Neural progenitor cell (in vitro differentiated cells): ENCODE measurements around the gene PDCD7. TPM values are rescaled to one million over a fixed set of nuclear protein-coding genes. Genes with fewer than 3 reads are reported as not detected.
"Not testable (repeated sequence)": the region's sequence is repeated elsewhere in the genome, so short reads cannot be mapped to it uniquely, and the experiment has no call there.

Experiments used
- DNase-seq: peaks from one replicate; pipeline ENCODE4 v3.0.0-alpha.2; 2016; ENCODE audit warnings: low spot score
- H2AFZ ChIP-seq: fragments of 200-600 bp; sonication (generic); replicated peaks from 2 replicates; pipeline ENCODE4 v1.6.1; 2016; ENCODE audit warnings: antibody characterized with exemption
- H3F3A ChIP-seq: fragments of 200-600 bp; sonication (generic); 2 replicates; pipeline ENCODE4 v1.6.1; 2016; ENCODE audit warnings: antibody characterized with exemption, low read depth
- H3K27ac ChIP-seq: fragments of 200-600 bp; sonication (generic); 2 replicates; pipeline ENCODE4 v1.5.1; 2016; ENCODE audit warnings: mild to moderate bottlenecking
- H3K27me3 ChIP-seq: fragments of 200-600 bp; sonication (generic); 2 replicates; pipeline ENCODE4 v1.6.1; 2016; ENCODE audit warnings: mild to moderate bottlenecking, moderate library complexity
- H3K36me3 ChIP-seq: fragments of 200-600 bp; sonication (generic); 2 replicates; pipeline ENCODE4 v1.5.1; 2016
- H3K4me1 ChIP-seq: fragments of 200-600 bp; sonication (generic); 2 replicates; pipeline ENCODE4 v1.6.1; 2016; ENCODE audit warnings: mixed run types
- H3K4me2 ChIP-seq: fragments of 200-600 bp; sonication (generic); 2 replicates; pipeline ENCODE4 v1.6.1; 2016
- H3K4me3 ChIP-seq: fragments of 200-600 bp; sonication (generic); 2 replicates; pipeline ENCODE4 v1.5.1; 2016
- H3K79me2 ChIP-seq: fragments of 200-600 bp; sonication (generic); 2 replicates; pipeline ENCODE4 v1.6.1; 2016; ENCODE audit warnings: low read depth
- H3K9ac ChIP-seq: fragments of 200-600 bp; sonication (generic); 2 replicates; pipeline ENCODE4 v1.6.1; 2016
- H3K9me3 ChIP-seq: fragments of 200-600 bp; sonication (generic); 2 replicates; pipeline ENCODE4 v1.5.1; 2016; ENCODE audit warnings: low read depth
- H4K20me1 ChIP-seq: fragments of 200-600 bp; sonication (generic); 2 replicates; pipeline ENCODE4 v1.6.1; 2016; ENCODE audit warnings: low read depth
- H3K27ac Mint-ChIP-seq: 3 replicates; pipeline ENCODE4 v1.8.0; 2021; ENCODE audit warnings: mixed read lengths
- H3K27me3 Mint-ChIP-seq: 2 replicates; pipeline ENCODE4 v1.8.0; 2022; ENCODE audit warnings: low read depth, mild to moderate bottlenecking, inconsistent platforms, moderate library complexity, mixed read lengths; ENCODE audit not compliant: insufficient read depth
- H3K36me3 Mint-ChIP-seq: 3 replicates; pipeline ENCODE4 v1.8.0; 2021; ENCODE audit warnings: mixed read lengths
- H3K4me1 Mint-ChIP-seq: 3 replicates; pipeline ENCODE4 v1.8.0; 2021; ENCODE audit warnings: mixed read lengths
- H3K4me3 Mint-ChIP-seq: 3 replicates; pipeline ENCODE4 v1.8.0; 2021; ENCODE audit warnings: mild to moderate bottlenecking, moderate library complexity, mixed read lengths
- H3K9me3 Mint-ChIP-seq: 3 replicates; pipeline ENCODE4 v1.8.0; 2020; ENCODE audit warnings: mixed read lengths
- EZH2 ChIP-seq: fragments of 200-600 bp; sonication (generic); IDR thresholded peaks from 2 replicates; pipeline ENCODE4 v1.6.1; 2017; ENCODE audit warnings: antibody characterized with exemption, mild to moderate bottlenecking, moderate library complexity
- EZH2phosphoT487 ChIP-seq: fragments of 200-600 bp; sonication (generic); IDR thresholded peaks from 2 replicates; pipeline ENCODE4 v1.6.1; 2017; ENCODE audit warnings: antibody characterized with exemption
- total RNA-seq: library from RNA; depleted of rRNA; stranded (reverse); fragments of >200 nt; gene quantifications from 2 replicates; pipeline ENCODE4 v1.2.3, GENCODE V29; 2015; ENCODE audit warnings: low replicate concordance
- TF ChIP-seq, protein P1 (sequence below): fragments of 200-600 bp; sonication (generic); IDR thresholded peaks from 2 replicates; pipeline ENCODE4 v1.5.1; 2017; ENCODE audit warnings: antibody characterized with exemption, mild to moderate bottlenecking

The PDCD7 gene
- total RNA-seq, 1 donor from 2014 or later, result 24.7 TPM

DNA sequence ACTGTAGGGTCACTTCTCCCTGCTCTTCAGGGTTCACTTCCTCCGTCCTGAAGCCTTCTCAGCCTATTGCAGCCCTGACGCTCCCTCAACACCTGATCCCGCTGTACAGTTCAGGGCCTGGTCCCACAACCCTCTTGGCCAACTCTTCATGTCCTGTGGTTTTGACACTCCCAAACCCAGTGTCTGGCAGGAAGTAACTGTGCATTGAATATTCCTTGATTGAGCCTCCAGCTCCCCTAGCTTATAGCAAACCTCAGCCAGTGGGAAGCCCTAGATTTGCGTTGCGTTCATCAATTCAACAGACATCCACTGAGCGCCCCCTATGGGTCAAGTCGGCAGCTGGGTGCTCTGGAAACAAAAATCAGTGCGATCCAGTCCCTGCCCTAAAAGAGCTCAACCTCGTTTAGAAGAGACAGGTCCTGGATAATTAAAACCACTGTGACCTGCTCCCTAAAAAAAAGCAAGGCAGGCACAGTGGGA is 32.2 kb downstream of the PDCD7 start:
- Mint-ChIP-seq H3K36me3 (peaks cover 22% of the 10 kb centered on the region), H3K9me3 (no peaks in the 10 kb centered on the region), H3K4me3 (no peak overlapping the region), H3K27me3 (peaks cover 2% of the 10 kb centered on the region), H3K4me1 (no peaks in the 10 kb centered on the region), H3K27ac (peak overlapping the region; percentile 46)
- H3K9me3 ChIP-seq, result no peaks in the 10 kb centered on the region
- peak overlapping the region; percentile 67 for H2AFZ ChIP-seq
- H4K20me1 ChIP-seq, result no peaks in the 10 kb centered on the region
- H3K79me2 ChIP-seq, result no peaks in the 10 kb centered on the region
- peaks cover 16% of the 10 kb centered on the region for H3K27me3 ChIP-seq
- no peaks in the 10 kb centered on the region for H3K4me1 ChIP-seq
- H3F3A ChIP-seq, result peaks cover 2% of the 10 kb centered on the region
- peak; percentile 90 for DNase-seq
- H3K27ac ChIP-seq, result no peak overlapping the region
- H3K36me3 ChIP-seq, result no peaks in the 10 kb centered on the region
- peak overlapping the region; percentile 43 for H3K4me3 ChIP-seq
- H3K9ac ChIP-seq, result no peak overlapping the region
- TF ChIP-seq EZH2, result peak; percentile 32
- TF ChIP-seq EZH2phosphoT487, result no peak
- TF ChIP-seq, protein P1, sequence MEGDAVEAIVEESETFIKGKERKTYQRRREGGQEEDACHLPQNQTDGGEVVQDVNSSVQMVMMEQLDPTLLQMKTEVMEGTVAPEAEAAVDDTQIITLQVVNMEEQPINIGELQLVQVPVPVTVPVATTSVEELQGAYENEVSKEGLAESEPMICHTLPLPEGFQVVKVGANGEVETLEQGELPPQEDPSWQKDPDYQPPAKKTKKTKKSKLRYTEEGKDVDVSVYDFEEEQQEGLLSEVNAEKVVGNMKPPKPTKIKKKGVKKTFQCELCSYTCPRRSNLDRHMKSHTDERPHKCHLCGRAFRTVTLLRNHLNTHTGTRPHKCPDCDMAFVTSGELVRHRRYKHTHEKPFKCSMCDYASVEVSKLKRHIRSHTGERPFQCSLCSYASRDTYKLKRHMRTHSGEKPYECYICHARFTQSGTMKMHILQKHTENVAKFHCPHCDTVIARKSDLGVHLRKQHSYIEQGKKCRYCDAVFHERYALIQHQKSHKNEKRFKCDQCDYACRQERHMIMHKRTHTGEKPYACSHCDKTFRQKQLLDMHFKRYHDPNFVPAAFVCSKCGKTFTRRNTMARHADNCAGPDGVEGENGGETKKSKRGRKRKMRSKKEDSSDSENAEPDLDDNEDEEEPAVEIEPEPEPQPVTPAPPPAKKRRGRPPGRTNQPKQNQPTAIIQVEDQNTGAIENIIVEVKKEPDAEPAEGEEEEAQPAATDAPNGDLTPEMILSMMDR, result peak; percentile 97
- peak overlapping the region; percentile 78 for H3K4me2 ChIP-seq

DNA sequence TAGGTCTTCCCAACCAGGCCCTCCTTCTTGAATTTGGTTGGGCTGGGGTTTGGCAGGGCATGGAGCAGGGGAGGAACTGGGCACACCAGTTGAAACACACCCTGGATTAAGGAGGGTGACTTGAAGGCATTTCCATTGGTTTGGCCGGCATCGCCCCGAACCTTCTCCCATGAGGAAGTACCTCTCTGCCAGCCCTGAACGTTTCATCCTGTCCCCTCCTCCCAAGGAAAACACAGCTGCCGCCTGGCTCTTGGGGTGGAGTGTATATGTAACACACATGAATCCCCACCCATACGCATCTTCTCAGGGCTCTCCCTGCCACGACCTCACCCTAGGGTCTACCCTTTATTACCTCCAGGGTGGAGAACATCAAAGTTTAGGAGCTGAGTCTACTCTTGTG is 33.2 kb downstream of the PDCD7 start:
- peaks cover 16% of the 10 kb centered on the region for H3K27me3 ChIP-seq
- H3K27ac ChIP-seq, result no peak overlapping the region
- no peak overlapping the region for H2AFZ ChIP-seq
- Mint-ChIP-seq H3K4me3 (no peak overlapping the region), H3K9me3 (no peaks in the 10 kb centered on the region), H3K4me1 (no peaks in the 10 kb centered on the region), H3K27ac (no peak overlapping the region), H3K36me3 (peaks cover 20% of the 10 kb centered on the region), H3K27me3 (peaks cover 2% of the 10 kb centered on the region)
- H3K36me3 ChIP-seq, result no peaks in the 10 kb centered on the region
- no peaks in the 10 kb centered on the region for H3K9me3 ChIP-seq
- H3K79me2 ChIP-seq, result no peaks in the 10 kb centered on the region
- no peak overlapping the region for H3K4me2 ChIP-seq
- H3K4me1 ChIP-seq, result no peaks in the 10 kb centered on the region
- H3K9ac ChIP-seq, result no peak overlapping the region
- H3F3A ChIP-seq, result peaks cover 2% of the 10 kb centered on the region
- no peak overlapping the region for H3K4me3 ChIP-seq
- TF ChIP-seq, protein P1, result no peak
- TF ChIP-seq EZH2phosphoT487, result no peak
- no peak for TF ChIP-seq EZH2
- H4K20me1 ChIP-seq, result no peaks in the 10 kb centered on the region
- no peak for DNase-seq

DNA sequence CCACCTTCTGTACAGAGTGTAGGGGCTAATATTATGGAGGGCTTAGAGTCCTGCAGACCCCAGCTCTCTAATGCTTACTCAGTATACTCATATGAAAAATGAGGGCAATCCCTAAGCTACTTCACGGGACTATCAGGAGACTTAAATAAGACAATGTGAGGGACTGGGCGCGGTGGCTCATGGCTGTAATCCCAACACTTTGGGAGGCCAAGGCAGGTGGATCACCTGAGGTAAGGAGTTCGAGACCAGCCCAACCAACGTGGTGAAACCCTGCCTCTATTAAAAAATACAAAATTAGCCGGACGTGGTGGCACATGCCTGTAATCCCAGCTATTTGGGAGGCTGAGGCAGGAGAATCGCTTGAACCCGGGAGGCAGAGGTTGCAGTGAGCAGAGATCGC is 33.8 kb downstream of the PDCD7 start:
- H3K9me3 ChIP-seq, H4K20me1 ChIP-seq, H3F3A ChIP-seq, H3K4me1 ChIP-seq, H3K4me2 ChIP-seq, H3K79me2 ChIP-seq, H2AFZ ChIP-seq, DNase-seq, H3K4me3 ChIP-seq, H3K36me3 ChIP-seq, H3K27ac Mint-ChIP-seq, H3K9me3 Mint-ChIP-seq, H3K9ac ChIP-seq, H3K4me3 Mint-ChIP-seq, H3K27me3 Mint-ChIP-seq, H3K27ac ChIP-seq, H3K4me1 Mint-ChIP-seq: not testable (repeated sequence)
- H3K27me3 ChIP-seq, result peaks cover 16% of the 10 kb centered on the region
- peaks cover 20% of the 10 kb centered on the region for H3K36me3 Mint-ChIP-seq

DNA sequence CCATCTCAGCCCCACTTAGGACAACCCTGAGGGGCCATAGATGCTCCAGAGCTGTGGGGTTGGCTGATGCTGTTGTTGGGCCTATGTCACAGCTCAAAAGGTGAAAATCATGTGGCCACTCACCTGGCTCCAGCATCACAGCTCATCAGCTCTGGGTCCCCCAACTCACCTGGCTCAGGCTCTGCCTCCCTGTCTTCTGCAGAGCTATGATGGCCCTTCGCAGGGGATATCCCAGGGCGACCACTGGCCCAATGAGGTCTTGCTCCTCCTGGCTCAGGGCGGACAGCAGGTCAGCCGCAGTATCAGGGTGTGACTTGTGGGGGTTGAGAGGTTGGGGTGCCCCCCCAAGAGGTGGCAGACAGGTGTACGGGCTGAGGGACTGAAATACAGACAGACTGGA is 34.3 kb downstream of the PDCD7 start:
- Histone ChIP-seq H3K4me3 (no peak overlapping the region), H3K9ac (no peak overlapping the region), H3K79me2 (no peaks in the 10 kb centered on the region), H3K4me2 (no peak overlapping the region), H4K20me1 (no peaks in the 10 kb centered on the region), H3K4me1 (no peaks in the 10 kb centered on the region), H3K36me3 (no peaks in the 10 kb centered on the region), H3K9me3 (no peaks in the 10 kb centered on the region), H3K27me3 (peaks cover 16% of the 10 kb centered on the region), H2AFZ (no peak overlapping the region), H3K27ac (no peak overlapping the region), H3F3A (peaks cover 2% of the 10 kb centered on the region)
- DNase-seq, result no peak
- H3K27me3 Mint-ChIP-seq, result peaks cover 2% of the 10 kb centered on the region
- peaks cover 20% of the 10 kb centered on the region for H3K36me3 Mint-ChIP-seq
- H3K4me3 Mint-ChIP-seq, result no peak overlapping the region
- peaks cover 3% of the 10 kb centered on the region for H3K4me1 Mint-ChIP-seq
- H3K9me3 Mint-ChIP-seq, result no peaks in the 10 kb centered on the region
- no peak overlapping the region for H3K27ac Mint-ChIP-seq
- TF ChIP-seq, protein P1, result no peak
- TF ChIP-seq EZH2 (no peak), EZH2phosphoT487 (no peak)
